ENCODE data around the gene DOCK9. TPM values are rescaled to one million over a fixed set of nuclear protein-coding genes. Genes with fewer than 3 reads are reported as not detected.

The DOCK9 gene
- total and polyA plus RNA-seq, 2 donors (not counting 1 experiment from before 2014, with no cell fraction given), result 18.5 to 28.0 TPM

DNA sequence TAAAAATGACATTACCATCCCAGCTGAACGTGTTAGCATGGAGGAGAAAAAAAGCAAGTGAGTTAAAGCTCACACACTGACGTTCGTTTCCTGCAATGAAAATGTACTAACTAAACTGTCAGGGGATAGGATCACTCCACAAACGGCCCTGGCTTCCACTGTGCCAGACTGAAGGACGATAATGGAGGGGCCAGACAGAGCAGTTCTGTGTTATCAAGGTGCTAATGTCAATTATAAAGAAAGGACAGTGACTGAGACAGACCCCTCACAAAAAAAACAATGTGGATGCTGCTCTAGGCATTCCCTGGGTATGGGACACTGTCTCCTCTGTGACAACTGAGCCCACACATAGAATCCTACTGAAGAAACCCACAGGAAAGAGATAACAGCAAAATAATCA, 181.7 kb downstream of the DOCK9 start:
- H3K27ac ChIP-seq (ENCODE audit: low read length in 2 of 2), result no peak overlapping the region
- H3K27me3 ChIP-seq (replicated peaks in 1 of 4; ENCODE audit: control extremely low read depth in 1 of 4, control insufficient read depth in 3 of 4, insufficient read depth in 4 of 4, low read length in 3 of 4), result no peaks in the 10 kb centered on the region
- Mint-ChIP-seq H3K27ac (no peak overlapping the region), H3K4me3 (no peak overlapping the region), H3K9me3 (ENCODE audit: insufficient read depth) (no peaks in the 10 kb centered on the region), H3K4me1 (no peaks in the 10 kb centered on the region), H3K27me3 (no peaks in the 10 kb centered on the region)
- H3K9ac ChIP-seq (ENCODE audit: low read length), result no peak overlapping the region
- intact Hi-C loops (cut with micrococcal nuclease), result no loop called here
- no peak overlapping the region for H3K4me2 ChIP-seq (replicated peaks; ENCODE audit: low read depth, low read length, poor library complexity, severe bottlenecking)
- DNase-seq (no peak), ATAC-seq (ENCODE audit: low read depth) (no peak)
- TF ChIP-seq CTCF (IDR thresholded peaks at IDR 0.05) (no peak), EZH2 (IDR thresholded peaks at IDR 0.05; ENCODE audit: borderline replicate concordance, insufficient read depth, low read depth, low read length, poor library complexity, severe bottlenecking) (no peak)
- no peak overlapping the region for H2AFZ ChIP-seq (ENCODE audit: insufficient read depth, low read depth, low read length, poor library complexity, severe bottlenecking)
- H3K79me2 ChIP-seq (ENCODE audit: control insufficient read depth, insufficient read depth, low read length), result no peaks in the 10 kb centered on the region
- no peak overlapping the region for H3K4me3 ChIP-seq (ENCODE audit: control extremely low read depth in 1 of 5, extremely low read depth in 1 of 5, insufficient read depth in 1 of 5, low read depth in 2 of 5, low read length in 4 of 5)
- ChIA-PET POLR2A (no interaction called here), CTCF (no interaction called here)
- H3K36me3 ChIP-seq (replicated peaks in 1 of 2; ENCODE audit: control extremely low read depth in 1 of 2, control insufficient read depth in 1 of 2, extremely low read depth in 1 of 2, insufficient read depth in 2 of 2, low read length in 1 of 2), result peaks cover 0 to 18% of the 10 kb centered on the region in 2 experiments
- H4K20me1 ChIP-seq (ENCODE audit: control insufficient read depth, insufficient read depth, low read length, poor library complexity, severe bottlenecking), result no peaks in the 10 kb centered on the region
- no peaks in the 10 kb centered on the region for H3K9me3 ChIP-seq (ENCODE audit: control extremely low read depth in 1 of 3, control insufficient read depth in 2 of 3, insufficient read depth in 1 of 3, low read length in 2 of 3)
- WGBS (ENCODE audit: insufficient coverage), result 92% methylated on average over 5 of the region's 5 CpGs
- H3K4me1 ChIP-seq (ENCODE audit: control insufficient read depth in 2 of 2, insufficient read depth in 2 of 2, low read length in 2 of 2), result no peaks in the 10 kb centered on the region

GRCh38 chr13:98795220-98795619, 182.6 kb downstream of the DOCK9 start:
- POLR2A ChIA-PET, result no interaction called here
- WGBS (ENCODE audit: insufficient coverage), result 93% methylated on average over 5 of the region's 6 CpGs
- no peak overlapping the region for H3K4me2 ChIP-seq (replicated peaks; ENCODE audit: low read depth, low read length, poor library complexity, severe bottlenecking)
- H2AFZ ChIP-seq (ENCODE audit: insufficient read depth, low read depth, low read length, poor library complexity, severe bottlenecking), result no peak overlapping the region
- no peak overlapping the region for H3K27ac ChIP-seq (ENCODE audit: low read length in 2 of 2)
- no peaks in the 10 kb centered on the region for H3K27me3 ChIP-seq (replicated peaks in 1 of 4; ENCODE audit: control extremely low read depth in 1 of 4, control insufficient read depth in 3 of 4, insufficient read depth in 4 of 4, low read length in 3 of 4)
- H3K9me3 ChIP-seq (ENCODE audit: control extremely low read depth in 1 of 3, control insufficient read depth in 2 of 3, insufficient read depth in 1 of 3, low read length in 2 of 3), result no peaks in the 10 kb centered on the region
- no peak for ATAC-seq (ENCODE audit: low read depth)
- no peaks in the 10 kb centered on the region for H4K20me1 ChIP-seq (ENCODE audit: control insufficient read depth, insufficient read depth, low read length, poor library complexity, severe bottlenecking)
- H3K9ac ChIP-seq (ENCODE audit: low read length), result no peak overlapping the region
- no peaks in the 10 kb centered on the region for H3K79me2 ChIP-seq (ENCODE audit: control insufficient read depth, insufficient read depth, low read length)
- H3K27me3 Mint-ChIP-seq, result no peaks in the 10 kb centered on the region
- TF ChIP-seq EZH2 (IDR thresholded peaks at IDR 0.05; ENCODE audit: borderline replicate concordance, insufficient read depth, low read depth, low read length, poor library complexity, severe bottlenecking), result no peak
- TF ChIP-seq CTCF (IDR thresholded peaks at IDR 0.05), result no peak
- no peak overlapping the region for H3K27ac Mint-ChIP-seq
- no peaks in the 10 kb centered on the region for H3K4me1 Mint-ChIP-seq
- H3K9me3 Mint-ChIP-seq (ENCODE audit: insufficient read depth), result no peaks in the 10 kb centered on the region
- intact Hi-C loops (cut with micrococcal nuclease), result no loop called here
- no peak for DNase-seq
- no peak overlapping the region for H3K4me3 ChIP-seq (ENCODE audit: control extremely low read depth in 1 of 5, extremely low read depth in 1 of 5, insufficient read depth in 1 of 5, low read depth in 2 of 5, low read length in 4 of 5)
- no peaks in the 10 kb centered on the region for H3K4me1 ChIP-seq (ENCODE audit: control insufficient read depth in 2 of 2, insufficient read depth in 2 of 2, low read length in 2 of 2)
- CTCF ChIA-PET, result no interaction called here
- peaks cover 0 to 18% of the 10 kb centered on the region in 2 experiments for H3K36me3 ChIP-seq (replicated peaks in 1 of 2; ENCODE audit: control extremely low read depth in 1 of 2, control insufficient read depth in 1 of 2, extremely low read depth in 1 of 2, insufficient read depth in 2 of 2, low read length in 1 of 2)
- H3K4me3 Mint-ChIP-seq, result no peak overlapping the region
